ENCODE measurements around the gene CCL18.
"Not testable (repeated sequence)": the region's sequence is repeated elsewhere in the genome, so short reads cannot be mapped to it uniquely, and the experiment has no call there.

GRCh38 chr17:36081681-36082471 lies 17.8 kb downstream of the CCL18 start:
- TF ChIP-seq POLR2AphosphoS5 (IDR thresholded peaks at IDR 0.05; ENCODE audit: borderline replicate concordance, low read depth, low read length); EZH2 (IDR thresholded peaks at IDR 0.05): not testable (repeated sequence)
